ENCODE results near the gene MRPS15.

- TF ChIP-seq CTCF (IDR thresholded peaks at IDR 0.05 in 8 of 11, conservative IDR thresholded peaks at IDR 0.05 in 3 of 11) = no peak
- TF ChIP-seq POLR2A (IDR thresholded peaks at IDR 0.05) = no peak
These were observed 31.6 kb downstream of the MRPS15 start for GRCh38 chr1:36432616-36433015.

All from spleen (tissue), 7 donors.